ENCODE data around the gene FGF19. TPM values are rescaled to one million over a fixed set of nuclear protein-coding genes. Genes with fewer than 3 reads are reported as not detected.

Gene FGF19
- total and polyA plus RNA-seq, 2 donors (not counting 1 experiment from before 2014, with no cell fraction given): not detected

- H3K27ac ChIP-seq (ENCODE audit: insufficient read depth, low read length): no peak overlapping the region
- H3K9me3 ChIP-seq (ENCODE audit: control insufficient read depth, insufficient read depth, low read depth, low read length): no peaks in the 10 kb centered on the region
- H3K79me2 ChIP-seq (ENCODE audit: control insufficient read depth, insufficient read depth, low read length): peaks cover 4% of the 10 kb centered on the region
- H2AFZ ChIP-seq (ENCODE audit: low read length): no peak overlapping the region
- no peak overlapping the region for H3K9ac ChIP-seq (ENCODE audit: insufficient read depth, low read length)
- H3K4me2 ChIP-seq (ENCODE audit: extremely low read depth, insufficient read depth, low read length): no peak overlapping the region
- peaks cover 10% of the 10 kb centered on the region for H3K36me3 ChIP-seq (ENCODE audit: control insufficient read depth, insufficient read depth, low read length)
- no peaks in the 10 kb centered on the region for H4K20me1 ChIP-seq (ENCODE audit: control insufficient read depth, extremely low read depth, insufficient read depth, low read length)
- no peak for DNase-seq (ENCODE audit: low read depth in 2 of 2)
- no peak overlapping the region for H3K4me3 ChIP-seq (replicated peaks in 1 of 4; ENCODE audit: control extremely low read depth in 1 of 4, insufficient read depth in 1 of 4, low read depth in 3 of 4, low read length in 4 of 4)
- TF ChIP-seq CTCF (conservative IDR thresholded peaks at IDR 0.05 in 1 of 2, IDR thresholded peaks at IDR 0.05 in 1 of 2; ENCODE audit: low read depth in 1 of 2, low read length in 2 of 2): no peak
- TF ChIP-seq EZH2 (IDR thresholded peaks at IDR 0.05; ENCODE audit: low read length, missing control alignments): no peak
- H3K27me3 ChIP-seq (ENCODE audit: control insufficient read depth, insufficient read depth, low read length): no peaks in the 10 kb centered on the region
- peaks cover 6% of the 10 kb centered on the region for H3K4me1 ChIP-seq (ENCODE audit: control insufficient read depth, extremely low read depth, insufficient read depth, low read length)
Measured at GRCh38 chr11:69666261-69666660, 37.6 kb downstream of the FGF19 start.

- no peak overlapping the region for H3K27ac ChIP-seq (ENCODE audit: insufficient read depth, low read length)
- H3K36me3 ChIP-seq (ENCODE audit: control insufficient read depth, insufficient read depth, low read length): peaks cover 10% of the 10 kb centered on the region
- no peaks in the 10 kb centered on the region for H3K27me3 ChIP-seq (ENCODE audit: control insufficient read depth, insufficient read depth, low read length)
- peaks cover 4% of the 10 kb centered on the region for H3K79me2 ChIP-seq (ENCODE audit: control insufficient read depth, insufficient read depth, low read length)
- H3K4me1 ChIP-seq (ENCODE audit: control insufficient read depth, extremely low read depth, insufficient read depth, low read length): peaks cover 6% of the 10 kb centered on the region
- H4K20me1 ChIP-seq (ENCODE audit: control insufficient read depth, extremely low read depth, insufficient read depth, low read length): no peaks in the 10 kb centered on the region
- H3K9me3 ChIP-seq (ENCODE audit: control insufficient read depth, insufficient read depth, low read depth, low read length): no peaks in the 10 kb centered on the region
- H3K4me3 ChIP-seq (replicated peaks in 1 of 4; ENCODE audit: control extremely low read depth in 1 of 4, insufficient read depth in 1 of 4, low read depth in 3 of 4, low read length in 4 of 4): no peak overlapping the region
- H3K9ac ChIP-seq (ENCODE audit: insufficient read depth, low read length): no peak overlapping the region
- no peak for DNase-seq (ENCODE audit: low read depth in 2 of 2)
- no peak for TF ChIP-seq EZH2 (IDR thresholded peaks at IDR 0.05; ENCODE audit: low read length, missing control alignments)
- no peak for TF ChIP-seq CTCF (conservative IDR thresholded peaks at IDR 0.05 in 1 of 2, IDR thresholded peaks at IDR 0.05 in 1 of 2; ENCODE audit: low read depth in 1 of 2, low read length in 2 of 2)
- H2AFZ ChIP-seq (ENCODE audit: low read length): no peak overlapping the region
- no peak overlapping the region for H3K4me2 ChIP-seq (ENCODE audit: extremely low read depth, insufficient read depth, low read length)
Measured at GRCh38 chr11:69665669-69666068, 38.2 kb downstream of the FGF19 start.

- no peaks in the 10 kb centered on the region for H4K20me1 ChIP-seq (ENCODE audit: control insufficient read depth, extremely low read depth, insufficient read depth, low read length)
- H3K4me2 ChIP-seq (ENCODE audit: extremely low read depth, insufficient read depth, low read length): no peak overlapping the region
- peaks cover 4% of the 10 kb centered on the region for H3K79me2 ChIP-seq (ENCODE audit: control insufficient read depth, insufficient read depth, low read length)
- no peaks in the 10 kb centered on the region for H3K9me3 ChIP-seq (ENCODE audit: control insufficient read depth, insufficient read depth, low read depth, low read length)
- H3K9ac ChIP-seq (ENCODE audit: insufficient read depth, low read length): no peak overlapping the region
- peaks cover 10% of the 10 kb centered on the region for H3K36me3 ChIP-seq (ENCODE audit: control insufficient read depth, insufficient read depth, low read length)
- peaks cover under 1% of the 10 kb centered on the region for H3K4me1 ChIP-seq (ENCODE audit: control insufficient read depth, extremely low read depth, insufficient read depth, low read length)
- H3K27me3 ChIP-seq (ENCODE audit: control insufficient read depth, insufficient read depth, low read length): no peaks in the 10 kb centered on the region
- H3K4me3 ChIP-seq (replicated peaks in 1 of 4; ENCODE audit: control extremely low read depth in 1 of 4, insufficient read depth in 1 of 4, low read depth in 3 of 4, low read length in 4 of 4): no peak overlapping the region
- TF ChIP-seq EZH2 (IDR thresholded peaks at IDR 0.05; ENCODE audit: low read length, missing control alignments) (no peak), CTCF (conservative IDR thresholded peaks at IDR 0.05 in 1 of 2, IDR thresholded peaks at IDR 0.05 in 1 of 2; ENCODE audit: low read depth in 1 of 2, low read length in 2 of 2) (no peak)
- no peak for DNase-seq (ENCODE audit: low read depth in 2 of 2)
- no peak overlapping the region for H2AFZ ChIP-seq (ENCODE audit: low read length)
- no peak overlapping the region for H3K27ac ChIP-seq (ENCODE audit: insufficient read depth, low read length)
Measured at GRCh38 chr11:69664901-69665300, 38.9 kb downstream of the FGF19 start.

Data from fibroblast of lung (primary cell).